ENCODE results near the gene SLC13A1. TPM values are rescaled to one million over a fixed set of nuclear protein-coding genes. Genes with fewer than 3 reads are reported as not detected.
"Not testable (repeated sequence)": the region's sequence is repeated elsewhere in the genome, so short reads cannot be mapped to it uniquely, and the experiment has no call there.

SLC13A1 gene
- 0.48 TPM for total RNA-seq (ENCODE audit: insufficient read depth, low replicate concordance)

GRCh38 chr7:123199883-123200282 lies at the start of gene SLC13A1:
Gene SLC13A1 (minus strand): TSS chr7:123199969. CDS start chr7:123199946, 23 bp downstream.
- no peak for DNase-seq (ENCODE audit: low spot score)

- no peak for DNase-seq (ENCODE audit: low spot score)
Observed at GRCh38 chr7:123244768-123245167, 45.0 kb upstream of the SLC13A1 start.

- DNase-seq (ENCODE audit: low spot score), result peak; percentile 24
Observed at GRCh38 chr7:123242467-123243092, 42.8 kb upstream of the SLC13A1 start.

GRCh38 chr7:123241809-123242208 lies 42.0 kb upstream of the SLC13A1 start:
- DNase-seq (ENCODE audit: low spot score), result no peak

GRCh38 chr7:123231021-123232000 lies 31.5 kb upstream of the SLC13A1 start:
- no peak for DNase-seq (ENCODE audit: low spot score)

GRCh38 chr7:123230603-123231002 lies 30.8 kb upstream of the SLC13A1 start:
- DNase-seq (ENCODE audit: low spot score), result no peak

GRCh38 chr7:123230147-123230546 lies 30.4 kb upstream of the SLC13A1 start:
- DNase-seq (ENCODE audit: low spot score), result no peak

- no peak for DNase-seq (ENCODE audit: low spot score)
Observed at GRCh38 chr7:123229426-123229825, 29.7 kb upstream of the SLC13A1 start.

- DNase-seq (ENCODE audit: low spot score), result not testable (repeated sequence)
Observed at GRCh38 chr7:123227666-123228065, 27.9 kb upstream of the SLC13A1 start.

- no peak for DNase-seq (ENCODE audit: low spot score)
Observed at GRCh38 chr7:123220396-123220795, 20.6 kb upstream of the SLC13A1 start.

GRCh38 chr7:123218866-123219265 lies 19.1 kb upstream of the SLC13A1 start:
- DNase-seq (ENCODE audit: low spot score), result no peak

- no peak for DNase-seq (ENCODE audit: low spot score)
Observed at GRCh38 chr7:123216825-123217224, 17.1 kb upstream of the SLC13A1 start.

GRCh38 chr7:123215350-123215749 lies 15.6 kb upstream of the SLC13A1 start:
- DNase-seq (ENCODE audit: low spot score), result no peak

- DNase-seq (ENCODE audit: low spot score), result no peak
Observed at GRCh38 chr7:123211545-123211944, 11.8 kb upstream of the SLC13A1 start.

GRCh38 chr7:123210986-123211385 lies 11.2 kb upstream of the SLC13A1 start:
- no peak for DNase-seq (ENCODE audit: low spot score)

GRCh38 chr7:123209786-123210185 lies 10.0 kb upstream of the SLC13A1 start:
- no peak for DNase-seq (ENCODE audit: low spot score)

- DNase-seq (ENCODE audit: low spot score), result no peak
Observed at GRCh38 chr7:123208793-123209192, 9.0 kb upstream of the SLC13A1 start.

- no peak for DNase-seq (ENCODE audit: low spot score)
Observed at GRCh38 chr7:123204206-123204835, 4.6 kb upstream of the SLC13A1 start.

- DNase-seq (ENCODE audit: low spot score), result no peak
Observed at GRCh38 chr7:123201901-123202300, 2.1 kb upstream of the SLC13A1 start.

GRCh38 chr7:123198668-123199652 lies 809 bp downstream of the SLC13A1 start:
- DNase-seq (ENCODE audit: low spot score), result no peak

- DNase-seq (ENCODE audit: low spot score), result no peak
Observed at GRCh38 chr7:123198111-123198510, 1.7 kb downstream of the SLC13A1 start.

All from umbilical cord (tissue), 2 donors.